ENCODE measurements around the gene ABCA2. TPM values are rescaled to one million over a fixed set of nuclear protein-coding genes. Genes with fewer than 3 reads are reported as not detected.

ABCA2 gene
- total and polyA plus RNA-seq, 2 experiments from 2014 or later, result 7.0 to 16.0 TPM

DNA sequence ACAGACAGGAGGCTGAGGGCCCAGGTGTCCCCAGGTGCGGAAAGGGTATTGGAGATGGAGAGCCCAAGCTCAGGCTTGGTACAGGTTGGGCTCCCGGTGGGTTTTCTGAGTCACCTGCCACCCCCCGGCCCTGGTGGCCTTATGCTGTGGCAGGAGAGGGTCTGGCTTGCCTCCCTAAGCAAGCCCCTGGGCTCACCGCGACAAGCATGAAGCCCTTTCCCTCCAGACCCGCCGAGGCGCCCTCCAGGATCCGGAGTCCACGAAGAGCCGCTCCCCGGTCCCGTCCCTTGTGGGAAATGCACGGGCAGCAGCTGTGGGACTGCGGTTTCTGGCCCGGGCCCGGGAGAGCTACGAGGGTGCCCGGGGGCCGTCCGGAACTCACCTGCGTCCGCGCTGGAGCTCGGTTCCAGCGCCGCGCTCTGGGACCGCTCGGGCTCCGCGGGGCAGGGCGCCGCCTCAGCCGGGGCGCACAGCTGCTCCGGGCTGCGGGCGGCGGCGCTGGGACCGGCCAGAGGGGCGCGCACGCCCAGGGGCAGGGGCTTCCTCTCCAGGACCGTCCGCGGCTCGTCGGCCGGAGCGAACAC, 41.6 kb upstream of the ABCA2 start:
- peaks cover 10% of the 10 kb centered on the region; the same call in 1 of the 2 replicates for H3K79me2 ChIP-seq (replicated peaks; ENCODE audit: insufficient read depth)
- H2AFZ ChIP-seq, result no peak overlapping the region
- TF ChIP-seq NANOG (IDR thresholded peaks at IDR 0.05; ENCODE audit: borderline replicate concordance) (no peak), CREB1 (CRISPR knock-in tag; IDR thresholded peaks at IDR 0.05; ENCODE audit: low read depth) (no peak), JUNB (IDR thresholded peaks at IDR 0.05; ENCODE audit: unreplicated experiment) (no peak), POLR2AphosphoS5 (IDR thresholded peaks at IDR 0.05; ENCODE audit: low read depth) (no peak), EZH2 (IDR thresholded peaks at IDR 0.05; ENCODE audit: low read depth, unreplicated experiment) (no peak), STAT1 (IDR thresholded peaks at IDR 0.05; ENCODE audit: unreplicated experiment) (no peak), EZH2phosphoT487 (IDR thresholded peaks at IDR 0.05; ENCODE audit: unreplicated experiment) (no peak), ZNF114 (CRISPR knock-in tag; IDR thresholded peaks at IDR 0.05) (no peak), ZNF331 (CRISPR knock-in tag; IDR thresholded peaks at IDR 0.05; ENCODE audit: low read depth) (no peak)
- TF ChIP-seq, protein P1, sequence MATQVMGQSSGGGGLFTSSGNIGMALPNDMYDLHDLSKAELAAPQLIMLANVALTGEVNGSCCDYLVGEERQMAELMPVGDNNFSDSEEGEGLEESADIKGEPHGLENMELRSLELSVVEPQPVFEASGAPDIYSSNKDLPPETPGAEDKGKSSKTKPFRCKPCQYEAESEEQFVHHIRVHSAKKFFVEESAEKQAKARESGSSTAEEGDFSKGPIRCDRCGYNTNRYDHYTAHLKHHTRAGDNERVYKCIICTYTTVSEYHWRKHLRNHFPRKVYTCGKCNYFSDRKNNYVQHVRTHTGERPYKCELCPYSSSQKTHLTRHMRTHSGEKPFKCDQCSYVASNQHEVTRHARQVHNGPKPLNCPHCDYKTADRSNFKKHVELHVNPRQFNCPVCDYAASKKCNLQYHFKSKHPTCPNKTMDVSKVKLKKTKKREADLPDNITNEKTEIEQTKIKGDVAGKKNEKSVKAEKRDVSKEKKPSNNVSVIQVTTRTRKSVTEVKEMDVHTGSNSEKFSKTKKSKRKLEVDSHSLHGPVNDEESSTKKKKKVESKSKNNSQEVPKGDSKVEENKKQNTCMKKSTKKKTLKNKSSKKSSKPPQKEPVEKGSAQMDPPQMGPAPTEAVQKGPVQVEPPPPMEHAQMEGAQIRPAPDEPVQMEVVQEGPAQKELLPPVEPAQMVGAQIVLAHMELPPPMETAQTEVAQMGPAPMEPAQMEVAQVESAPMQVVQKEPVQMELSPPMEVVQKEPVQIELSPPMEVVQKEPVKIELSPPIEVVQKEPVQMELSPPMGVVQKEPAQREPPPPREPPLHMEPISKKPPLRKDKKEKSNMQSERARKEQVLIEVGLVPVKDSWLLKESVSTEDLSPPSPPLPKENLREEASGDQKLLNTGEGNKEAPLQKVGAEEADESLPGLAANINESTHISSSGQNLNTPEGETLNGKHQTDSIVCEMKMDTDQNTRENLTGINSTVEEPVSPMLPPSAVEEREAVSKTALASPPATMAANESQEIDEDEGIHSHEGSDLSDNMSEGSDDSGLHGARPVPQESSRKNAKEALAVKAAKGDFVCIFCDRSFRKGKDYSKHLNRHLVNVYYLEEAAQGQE (IDR thresholded peaks at IDR 0.05; ENCODE audit: unreplicated experiment), result no peak
- TF ChIP-seq, protein P2, sequence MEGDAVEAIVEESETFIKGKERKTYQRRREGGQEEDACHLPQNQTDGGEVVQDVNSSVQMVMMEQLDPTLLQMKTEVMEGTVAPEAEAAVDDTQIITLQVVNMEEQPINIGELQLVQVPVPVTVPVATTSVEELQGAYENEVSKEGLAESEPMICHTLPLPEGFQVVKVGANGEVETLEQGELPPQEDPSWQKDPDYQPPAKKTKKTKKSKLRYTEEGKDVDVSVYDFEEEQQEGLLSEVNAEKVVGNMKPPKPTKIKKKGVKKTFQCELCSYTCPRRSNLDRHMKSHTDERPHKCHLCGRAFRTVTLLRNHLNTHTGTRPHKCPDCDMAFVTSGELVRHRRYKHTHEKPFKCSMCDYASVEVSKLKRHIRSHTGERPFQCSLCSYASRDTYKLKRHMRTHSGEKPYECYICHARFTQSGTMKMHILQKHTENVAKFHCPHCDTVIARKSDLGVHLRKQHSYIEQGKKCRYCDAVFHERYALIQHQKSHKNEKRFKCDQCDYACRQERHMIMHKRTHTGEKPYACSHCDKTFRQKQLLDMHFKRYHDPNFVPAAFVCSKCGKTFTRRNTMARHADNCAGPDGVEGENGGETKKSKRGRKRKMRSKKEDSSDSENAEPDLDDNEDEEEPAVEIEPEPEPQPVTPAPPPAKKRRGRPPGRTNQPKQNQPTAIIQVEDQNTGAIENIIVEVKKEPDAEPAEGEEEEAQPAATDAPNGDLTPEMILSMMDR (conservative IDR thresholded peaks at IDR 0.05; ENCODE audit: low read depth in 2 of 2), result no peak
- TF ChIP-seq, protein P3, sequence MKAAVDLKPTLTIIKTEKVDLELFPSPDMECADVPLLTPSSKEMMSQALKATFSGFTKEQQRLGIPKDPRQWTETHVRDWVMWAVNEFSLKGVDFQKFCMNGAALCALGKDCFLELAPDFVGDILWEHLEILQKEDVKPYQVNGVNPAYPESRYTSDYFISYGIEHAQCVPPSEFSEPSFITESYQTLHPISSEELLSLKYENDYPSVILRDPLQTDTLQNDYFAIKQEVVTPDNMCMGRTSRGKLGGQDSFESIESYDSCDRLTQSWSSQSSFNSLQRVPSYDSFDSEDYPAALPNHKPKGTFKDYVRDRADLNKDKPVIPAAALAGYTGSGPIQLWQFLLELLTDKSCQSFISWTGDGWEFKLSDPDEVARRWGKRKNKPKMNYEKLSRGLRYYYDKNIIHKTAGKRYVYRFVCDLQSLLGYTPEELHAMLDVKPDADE (IDR thresholded peaks at IDR 0.05), result no peak
- TF ChIP-seq, protein P4, sequence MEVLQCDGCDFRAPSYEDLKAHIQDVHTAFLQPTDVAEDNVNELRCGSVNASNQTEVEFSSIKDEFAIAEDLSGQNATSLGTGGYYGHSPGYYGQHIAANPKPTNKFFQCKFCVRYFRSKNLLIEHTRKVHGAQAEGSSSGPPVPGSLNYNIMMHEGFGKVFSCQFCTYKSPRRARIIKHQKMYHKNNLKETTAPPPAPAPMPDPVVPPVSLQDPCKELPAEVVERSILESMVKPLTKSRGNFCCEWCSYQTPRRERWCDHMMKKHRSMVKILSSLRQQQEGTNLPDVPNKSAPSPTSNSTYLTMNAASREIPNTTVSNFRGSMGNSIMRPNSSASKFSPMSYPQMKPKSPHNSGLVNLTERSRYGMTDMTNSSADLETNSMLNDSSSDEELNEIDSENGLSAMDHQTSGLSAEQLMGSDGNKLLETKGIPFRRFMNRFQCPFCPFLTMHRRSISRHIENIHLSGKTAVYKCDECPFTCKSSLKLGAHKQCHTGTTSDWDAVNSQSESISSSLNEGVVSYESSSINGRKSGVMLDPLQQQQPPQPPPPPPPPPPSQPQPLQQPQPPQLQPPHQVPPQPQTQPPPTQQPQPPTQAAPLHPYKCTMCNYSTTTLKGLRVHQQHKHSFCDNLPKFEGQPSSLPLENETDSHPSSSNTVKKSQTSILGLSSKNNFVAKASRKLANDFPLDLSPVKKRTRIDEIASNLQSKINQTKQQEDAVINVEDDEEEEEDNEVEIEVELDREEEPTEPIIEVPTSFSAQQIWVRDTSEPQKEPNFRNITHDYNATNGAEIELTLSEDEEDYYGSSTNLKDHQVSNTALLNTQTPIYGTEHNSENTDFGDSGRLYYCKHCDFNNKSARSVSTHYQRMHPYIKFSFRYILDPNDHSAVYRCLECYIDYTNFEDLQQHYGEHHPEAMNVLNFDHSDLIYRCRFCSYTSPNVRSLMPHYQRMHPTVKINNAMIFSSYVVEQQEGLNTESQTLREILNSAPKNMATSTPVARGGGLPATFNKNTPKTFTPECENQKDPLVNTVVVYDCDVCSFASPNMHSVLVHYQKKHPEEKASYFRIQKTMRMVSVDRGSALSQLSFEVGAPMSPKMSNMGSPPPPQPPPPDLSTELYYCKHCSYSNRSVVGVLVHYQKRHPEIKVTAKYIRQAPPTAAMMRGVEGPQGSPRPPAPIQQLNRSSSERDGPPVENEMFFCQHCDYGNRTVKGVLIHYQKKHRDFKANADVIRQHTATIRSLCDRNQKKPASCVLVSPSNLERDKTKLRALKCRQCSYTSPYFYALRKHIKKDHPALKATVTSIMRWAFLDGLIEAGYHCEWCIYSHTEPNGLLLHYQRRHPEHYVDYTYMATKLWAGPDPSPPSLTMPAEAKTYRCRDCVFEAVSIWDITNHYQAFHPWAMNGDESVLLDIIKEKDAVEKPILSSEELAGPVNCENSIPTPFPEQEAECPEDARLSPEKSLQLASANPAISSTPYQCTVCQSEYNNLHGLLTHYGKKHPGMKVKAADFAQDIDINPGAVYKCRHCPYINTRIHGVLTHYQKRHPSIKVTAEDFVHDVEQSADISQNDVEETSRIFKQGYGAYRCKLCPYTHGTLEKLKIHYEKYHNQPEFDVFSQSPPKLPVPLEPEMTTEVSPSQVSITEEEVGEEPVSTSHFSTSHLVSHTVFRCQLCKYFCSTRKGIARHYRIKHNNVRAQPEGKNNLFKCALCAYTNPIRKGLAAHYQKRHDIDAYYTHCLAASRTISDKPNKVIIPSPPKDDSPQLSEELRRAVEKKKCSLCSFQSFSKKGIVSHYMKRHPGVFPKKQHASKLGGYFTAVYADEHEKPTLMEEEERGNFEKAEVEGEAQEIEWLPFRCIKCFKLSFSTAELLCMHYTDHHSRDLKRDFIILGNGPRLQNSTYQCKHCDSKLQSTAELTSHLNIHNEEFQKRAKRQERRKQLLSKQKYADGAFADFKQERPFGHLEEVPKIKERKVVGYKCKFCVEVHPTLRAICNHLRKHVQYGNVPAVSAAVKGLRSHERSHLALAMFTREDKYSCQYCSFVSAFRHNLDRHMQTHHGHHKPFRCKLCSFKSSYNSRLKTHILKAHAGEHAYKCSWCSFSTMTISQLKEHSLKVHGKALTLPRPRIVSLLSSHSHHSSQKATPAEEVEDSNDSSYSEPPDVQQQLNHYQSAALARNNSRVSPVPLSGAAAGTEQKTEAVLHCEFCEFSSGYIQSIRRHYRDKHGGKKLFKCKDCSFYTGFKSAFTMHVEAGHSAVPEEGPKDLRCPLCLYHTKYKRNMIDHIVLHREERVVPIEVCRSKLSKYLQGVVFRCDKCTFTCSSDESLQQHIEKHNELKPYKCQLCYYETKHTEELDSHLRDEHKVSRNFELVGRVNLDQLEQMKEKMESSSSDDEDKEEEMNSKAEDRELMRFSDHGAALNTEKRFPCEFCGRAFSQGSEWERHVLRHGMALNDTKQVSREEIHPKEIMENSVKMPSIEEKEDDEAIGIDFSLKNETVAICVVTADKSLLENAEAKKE (CRISPR knock-in tag; IDR thresholded peaks at IDR 0.05), result no peak
- H3K4me1 ChIP-seq (ENCODE audit: insufficient read depth), result peaks cover 18% of the 10 kb centered on the region; the same call in 1 of the 2 replicates
- H3F3A ChIP-seq (replicated peaks; ENCODE audit: low read depth), result peaks cover 19% of the 10 kb centered on the region; the same call in 1 of the 2 replicates
- ATAC-seq, result peak; percentile 25
- Mint-ChIP-seq H3K36me3 (ENCODE audit: low read depth) (no peaks in the 10 kb centered on the region; the same call in 1 of the 3 replicates), H3K9me3 (no peaks in the 10 kb centered on the region; the same call in 2 of the 3 replicates), H3K4me1 (peaks cover 17% of the 10 kb centered on the region), H3K27me3 (ENCODE audit: insufficient read depth, low read depth, poor library complexity) (peaks cover 14% of the 10 kb centered on the region), H3K27ac (no peak overlapping the region), H3K4me3 (peak overlapping the region; percentile 66; the same call in 2 of the 3 replicates)
- peaks cover 11% of the 10 kb centered on the region; the same call in 1 of the 2 replicates for H4K20me1 ChIP-seq (replicated peaks; ENCODE audit: insufficient read depth)
- DNase-seq (ENCODE audit: low spot score), result peak; percentile 60
- peak overlapping the region; percentile 85 for H3K4me2 ChIP-seq
- peak overlapping the region; percentile 71 for H3K4me3 ChIP-seq
- H3K9me2 ChIP-seq (ENCODE audit: insufficient read depth), result no peaks in the 10 kb centered on the region
- H3K27ac ChIP-seq (ENCODE audit: low read depth), result no peak overlapping the region
- H3K27me3 ChIP-seq (ENCODE audit: insufficient read depth), result 0 out of 2 replicates have a peak, but pooled peaks cover 8% of the 10 kb centered on the region
- no peaks in the 10 kb centered on the region; the same call in 1 of the 2 replicates for H3K36me3 ChIP-seq (ENCODE audit: insufficient read depth)
